ENCODE measurements around the gene RUNX2. TPM values are rescaled to one million over a fixed set of nuclear protein-coding genes. Genes with fewer than 3 reads are reported as not detected.

Gene RUNX2
- total and polyA plus RNA-seq, 8 donors, result 2.5 to 5.9 (median 3.0) TPM

DNA sequence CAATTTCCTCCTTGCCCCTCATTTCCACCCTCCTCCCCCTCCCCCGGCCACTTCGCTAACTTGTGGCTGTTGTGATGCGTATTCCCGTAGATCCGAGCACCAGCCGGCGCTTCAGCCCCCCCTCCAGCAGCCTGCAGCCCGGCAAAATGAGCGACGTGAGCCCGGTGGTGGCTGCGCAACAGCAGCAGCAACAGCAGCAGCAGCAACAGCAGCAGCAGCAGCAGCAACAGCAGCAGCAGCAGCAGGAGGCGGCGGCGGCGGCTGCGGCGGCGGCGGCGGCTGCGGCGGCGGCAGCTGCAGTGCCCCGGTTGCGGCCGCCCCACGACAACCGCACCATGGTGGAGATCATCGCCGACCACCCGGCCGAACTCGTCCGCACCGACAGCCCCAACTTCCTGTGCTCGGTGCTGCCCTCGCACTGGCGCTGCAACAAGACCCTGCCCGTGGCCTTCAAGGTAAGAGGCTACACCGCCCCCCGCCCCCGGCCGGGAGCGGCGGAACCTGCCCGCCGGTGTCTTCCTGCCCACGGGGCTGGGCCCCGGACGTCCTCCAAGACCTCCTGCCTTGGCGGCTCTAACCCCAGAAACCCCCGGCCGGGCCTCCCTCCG, 94.5 kb downstream of the RUNX2 start:
- H3K9me3 ChIP-seq, result no peaks in the 10 kb centered on the region
- intact Hi-C loops (cut with DNase I), result loop anchor here in 1 of 2 donors (10.0 kb wide), 1 partner anchor 292 kb away; no protein-coding TSS in a partner anchor
- peaks cover 9 to 48% of the 10 kb centered on the region in 2 donors for H3K4me1 ChIP-seq
- peak overlapping the region; percentile 55 to 69 for H3K4me3 ChIP-seq
- H3K36me3 ChIP-seq, result no peaks in the 10 kb centered on the region
- peak; percentile 12 for ATAC-seq
- peak overlapping the region; percentile 71 to 84 for H3K27ac ChIP-seq
- peak in 3 of 4 donors; percentile 36 to 87 (median 48) for DNase-seq
- TF ChIP-seq, protein P1, sequence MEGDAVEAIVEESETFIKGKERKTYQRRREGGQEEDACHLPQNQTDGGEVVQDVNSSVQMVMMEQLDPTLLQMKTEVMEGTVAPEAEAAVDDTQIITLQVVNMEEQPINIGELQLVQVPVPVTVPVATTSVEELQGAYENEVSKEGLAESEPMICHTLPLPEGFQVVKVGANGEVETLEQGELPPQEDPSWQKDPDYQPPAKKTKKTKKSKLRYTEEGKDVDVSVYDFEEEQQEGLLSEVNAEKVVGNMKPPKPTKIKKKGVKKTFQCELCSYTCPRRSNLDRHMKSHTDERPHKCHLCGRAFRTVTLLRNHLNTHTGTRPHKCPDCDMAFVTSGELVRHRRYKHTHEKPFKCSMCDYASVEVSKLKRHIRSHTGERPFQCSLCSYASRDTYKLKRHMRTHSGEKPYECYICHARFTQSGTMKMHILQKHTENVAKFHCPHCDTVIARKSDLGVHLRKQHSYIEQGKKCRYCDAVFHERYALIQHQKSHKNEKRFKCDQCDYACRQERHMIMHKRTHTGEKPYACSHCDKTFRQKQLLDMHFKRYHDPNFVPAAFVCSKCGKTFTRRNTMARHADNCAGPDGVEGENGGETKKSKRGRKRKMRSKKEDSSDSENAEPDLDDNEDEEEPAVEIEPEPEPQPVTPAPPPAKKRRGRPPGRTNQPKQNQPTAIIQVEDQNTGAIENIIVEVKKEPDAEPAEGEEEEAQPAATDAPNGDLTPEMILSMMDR (IDR thresholded peaks at IDR 0.05), result no peak
- H3K27me3 ChIP-seq, result peaks cover 24 to 72% of the 10 kb centered on the region in 2 donors

DNA sequence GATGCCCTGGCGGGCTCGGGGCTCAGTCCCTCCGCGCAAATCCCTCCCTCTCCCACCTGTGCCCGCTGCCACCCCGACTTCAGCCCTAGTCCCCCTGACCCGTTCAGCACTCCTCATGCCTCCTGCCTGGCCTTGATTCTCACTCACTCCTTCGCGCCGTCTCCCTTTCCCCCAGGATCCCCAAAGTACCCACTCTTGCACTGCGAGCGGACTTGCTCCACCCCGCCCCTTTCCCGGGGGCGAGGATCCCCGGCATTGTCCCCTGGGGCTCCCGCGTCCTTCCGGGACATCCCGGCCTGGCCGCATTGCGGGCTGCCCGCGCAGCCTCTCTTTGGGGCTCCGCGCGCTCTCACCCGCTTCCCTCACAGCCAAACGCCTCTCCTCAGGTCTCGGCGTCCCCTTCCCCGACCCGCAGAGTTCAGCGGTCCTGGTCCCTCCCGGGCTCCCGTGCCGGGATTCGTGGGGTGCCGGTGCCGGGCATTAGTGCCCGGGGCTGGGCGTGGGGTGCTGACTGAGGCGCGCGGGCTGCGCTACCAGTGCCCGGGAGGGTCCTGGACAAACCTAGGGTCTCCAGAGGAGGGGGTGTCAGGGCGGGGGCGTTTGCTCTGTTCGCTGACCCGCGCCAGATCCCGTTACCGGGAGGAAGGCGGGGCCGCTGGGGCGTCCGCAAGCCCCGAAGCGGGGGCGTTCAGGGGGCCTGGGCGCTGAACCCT, 95.1 kb downstream of the RUNX2 start:
- TF ChIP-seq, protein P1 (IDR thresholded peaks at IDR 0.05), result no peak
- DNase-seq (peak in 3 of 4 donors; percentile 26 to 88 (median 47)), ATAC-seq (peak; percentile 25)
- Histone ChIP-seq H3K27ac (peak overlapping the region; percentile 71 to 84), H3K4me3 (peak overlapping the region; percentile 55 to 69), H3K36me3 (no peaks in the 10 kb centered on the region), H3K4me1 (peaks cover 9 to 55% of the 10 kb centered on the region in 2 donors), H3K9me3 (no peaks in the 10 kb centered on the region), H3K27me3 (peaks cover 24 to 68% of the 10 kb centered on the region in 2 donors)
- intact Hi-C loops (cut with DNase I), result loop anchor here in 1 of 2 donors (10.0 kb wide), 1 partner anchor 292 kb away; no protein-coding TSS in a partner anchor

DNA sequence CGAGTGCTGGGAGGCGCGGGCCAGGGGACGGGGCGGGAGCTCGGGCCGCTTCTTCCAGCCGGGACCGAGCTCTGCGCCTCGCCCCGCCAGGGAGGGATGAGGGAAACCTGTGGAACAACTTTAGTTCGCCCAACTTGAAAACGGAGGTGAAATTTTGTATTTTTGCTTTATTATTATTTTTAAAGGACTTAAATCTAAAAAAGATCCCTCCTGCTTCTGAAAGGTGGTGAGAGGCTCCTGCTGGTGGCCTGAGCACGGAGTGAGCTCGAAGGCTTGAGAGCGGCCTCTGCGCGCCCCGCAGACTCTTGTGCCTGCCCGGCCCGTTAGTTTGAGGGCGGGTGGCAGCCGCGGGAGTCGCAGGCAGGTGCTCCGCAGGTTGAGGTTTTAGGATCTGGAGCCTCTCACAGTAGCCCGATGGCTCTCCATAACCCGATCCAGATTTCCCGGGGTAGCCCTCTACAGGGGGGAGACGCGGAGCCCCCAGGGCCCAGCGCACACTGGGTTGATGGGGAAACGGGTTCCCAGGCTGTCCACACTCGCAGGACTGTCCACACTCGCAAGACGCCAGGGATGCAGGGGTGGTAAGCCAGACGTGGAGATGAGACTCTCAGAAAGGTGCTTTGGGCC, 95.8 kb downstream of the RUNX2 start:
- H3K9me3 ChIP-seq, result no peaks in the 10 kb centered on the region
- peaks cover 22 to 61% of the 10 kb centered on the region in 2 donors for H3K27me3 ChIP-seq
- no peaks in the 10 kb centered on the region for H3K36me3 ChIP-seq
- intact Hi-C loops (cut with DNase I), result loop anchor here in 1 of 2 donors (10.0 kb wide), 1 partner anchor 291 kb away; no protein-coding TSS in a partner anchor
- TF ChIP-seq, protein P1 (IDR thresholded peaks at IDR 0.05), result no peak
- peak overlapping the region; percentile 55 to 69 for H3K4me3 ChIP-seq
- H3K4me1 ChIP-seq, result peaks cover 9 to 59% of the 10 kb centered on the region in 2 donors
- peak in 2 of 4 donors; percentile 16 to 92 for DNase-seq
- peak overlapping the region; percentile 71 to 84 for H3K27ac ChIP-seq
- peak; percentile 17 for ATAC-seq

DNA sequence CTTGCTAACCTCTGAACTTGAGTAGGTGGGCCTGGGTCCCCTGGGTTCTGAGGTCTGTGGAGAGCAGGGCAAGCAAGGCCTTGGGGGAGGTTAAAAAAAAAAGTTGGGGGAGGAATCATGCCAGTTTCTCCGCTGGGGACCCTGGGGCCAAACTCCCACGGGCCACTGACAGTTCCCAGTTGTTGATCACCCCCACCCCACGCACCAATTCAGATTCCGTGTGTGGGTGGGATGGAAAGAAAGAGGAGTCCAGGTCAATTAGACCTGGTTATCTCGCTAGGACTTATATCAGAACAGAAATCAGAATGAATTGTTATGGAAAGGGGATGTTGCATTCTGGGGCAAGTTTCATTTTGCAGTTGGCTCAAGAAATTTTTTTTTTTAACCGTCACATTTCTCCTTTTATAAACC, 96.3 kb downstream of the RUNX2 start:
- Histone ChIP-seq H3K4me1 (peaks cover 9 to 57% of the 10 kb centered on the region in 2 donors), H3K4me3 (peak overlapping the region in 1 of 2 donors; percentile 69), H3K9me3 (no peaks in the 10 kb centered on the region), H3K27ac (peak overlapping the region; percentile 71 to 84), H3K36me3 (no peaks in the 10 kb centered on the region), H3K27me3 (peaks cover 19 to 56% of the 10 kb centered on the region in 2 donors)
- intact Hi-C loops (cut with DNase I), result loop anchor here in 1 of 2 donors (10.0 kb wide), 1 partner anchor 290 kb away; no protein-coding TSS in a partner anchor
- DNase-seq, result no peak
- ATAC-seq, result no peak
- TF ChIP-seq, protein P1 (IDR thresholded peaks at IDR 0.05), result no peak
